Psoas muscle (tissue), 8 donors: Measurements from ENCODE around the gene MBNL2. TPM values are rescaled to one million over a fixed set of nuclear protein-coding genes. Genes with fewer than 3 reads are reported as not detected.
A peak's percentile ranks its signal among the peaks of the same experiment; 100 is the strongest.

Experiments used
- ATAC-seq, 4 donors: fragments of 200-7000 bp; cut with Tn5 transposase; one replicate each; pipeline ENCODE4 v1.9.1; 2020; ENCODE audit warnings: moderate library complexity in 3 of 4, mild to moderate bottlenecking in 2 of 4
- DNase-seq, 2 donors: peaks; one replicate each; pipeline ENCODE4 v3.0.0-alpha.2; 2020
- H3K27ac ChIP-seq: fragments of 200-600 bp; one replicate; pipeline ENCODE4 v1.8.0; 2022
- H3K27me3 ChIP-seq, 3 donors: fragments of 200-600 bp in 1 of 3; one replicate each; pipeline versions ENCODE4 v1.6.1 to v1.8.0; 2013 to 2022; ENCODE audit warnings: low read length in 2 of 3, mild to moderate bottlenecking in 2 of 3, moderate library complexity in 1 of 3; ENCODE audit not compliant: insufficient read depth in 3 of 3
- H3K36me3 ChIP-seq, 2 donors: fragments of 200-600 bp in 1 of 2; one replicate each; pipeline versions ENCODE4 v1.6.1 to v1.8.0; 2013 to 2022; ENCODE audit warnings: low read depth in 1 of 2, mild to moderate bottlenecking in 1 of 2, moderate library complexity in 1 of 2; ENCODE audit not compliant: insufficient read depth in 1 of 2
- H3K4me1 ChIP-seq: fragments of 200-600 bp; one replicate; pipeline ENCODE4 v1.8.0; 2022
- H3K4me3 ChIP-seq: fragments of 200-600 bp; one replicate; pipeline ENCODE4 v1.8.0; 2022; ENCODE audit warnings: mild to moderate bottlenecking
- H3K9me3 ChIP-seq: fragments of 200-600 bp; one replicate; pipeline ENCODE4 v1.8.0; 2022
- CTCF ChIP-seq: fragments of 200-600 bp; IDR thresholded peaks from one replicate; pipeline ENCODE4 v1.8.0; 2022; ENCODE audit warnings: antibody characterized with exemption
- WGBS, 3 donors: extraction: QIAGEN DNeasy Blood & Tissue Kit; methylation state at CpG; one replicate each; pipeline versions ENCODE4 v1.1.6 to v1.1.7; 2013; 5-methylcytosine and 5-hydroxymethylcytosine counted together
- intact Hi-C, 2 donors: fragments of 100-400 bp; cut with DNase I; formaldehyde crosslinking; loops; one replicate each; pipeline versions ENCODE4 v1.11.0 to v1.14.2; 2022
- polyA plus RNA-seq, 3 donors: library from polyadenylated mRNA; stranded (reverse); fragments of 200-250 nt; gene quantifications; one replicate each; pipeline ENCODE4 v1.2.3, GENCODE V29; 2013
- total RNA-seq, 4 donors: library from RNA; stranded (reverse); fragmentation: NEBNext Ultra II Directional in 2 of 4; extraction: Animal tissue kit (Norgen Biotek cat#: 25700) in 2 of 4; gene quantifications; one replicate each; pipeline versions ENCODE4 v1.2.1 to v1.2.4, GENCODE V29; 2021 to 2023
- donor health status: healthy with polysubstance abuse.
- donor health status: DM: no; HTN: no; CAD: no; lungs with moderate emphysema.
- donor health status: Bipolar disorder and iron deficiency.
- donor health status: healthy.
- donor health status: DM: yes; HTN: yes; CAD: no.
- donor health status: DM: no; HTN: no; CAD: no.
- donor health status: DM: no; HTN: no; CAD: no.
- donor health status: DM: yes; HTN: yes; CAD: no.

Gene MBNL2
- total and polyA plus RNA-seq, 7 donors = 13.3 to 93.1 (median 61.9) TPM

GRCh38 chr13:97352815-97353214, 130.7 kb downstream of the MBNL2 start:
- peaks cover 5 to 76% of the 10 kb centered on the region in 2 donors for H3K36me3 ChIP-seq
- no peak for ATAC-seq

GRCh38 chr13:97353927-97354675, 132.0 kb downstream of the MBNL2 start:
- no peak overlapping the region for H3K27ac ChIP-seq
- H3K36me3 ChIP-seq = peaks cover 5 to 71% of the 10 kb centered on the region in 2 donors
- no peaks in the 10 kb centered on the region for H3K27me3 ChIP-seq
- intact Hi-C loops = no loop called here
- no peak for DNase-seq
- TF ChIP-seq CTCF = no peak
- no peaks in the 10 kb centered on the region for H3K9me3 ChIP-seq
- 92 to 96% (median 95%) methylated on average over 4 of the region's 4 CpGs for WGBS, 3 donors
- H3K4me3 ChIP-seq = no peak overlapping the region
- H3K4me1 ChIP-seq = peaks cover 11% of the 10 kb centered on the region
- peak in 3 of 4 donors; percentile 32 to 67 (median 53) for ATAC-seq

More at GRCh38 chr13:97352815-97353214, 130.7 kb downstream of the MBNL2 start:
- intact Hi-C loops = no loop called here
- no peaks in the 10 kb centered on the region for H3K9me3 ChIP-seq
- no peak for TF ChIP-seq CTCF
- no peaks in the 10 kb centered on the region for H3K27me3 ChIP-seq
- DNase-seq = no peak
- no peak overlapping the region for H3K4me3 ChIP-seq
- no peak overlapping the region for H3K27ac ChIP-seq
- H3K4me1 ChIP-seq = peaks cover 11% of the 10 kb centered on the region

GRCh38 chr13:97354808-97355207, 132.7 kb downstream of the MBNL2 start:
- peaks cover 2 to 64% of the 10 kb centered on the region in 2 donors for H3K36me3 ChIP-seq
- DNase-seq (no peak), ATAC-seq (no peak)
- H3K27ac ChIP-seq = no peak overlapping the region
- no peaks in the 10 kb centered on the region for H3K27me3 ChIP-seq
- no peak overlapping the region for H3K4me3 ChIP-seq
- intact Hi-C loops = no loop called here
- 87 to 88% (median 87%) methylated on average over 5 of the region's 5 CpGs for WGBS, 3 donors
- H3K4me1 ChIP-seq = peaks cover 11% of the 10 kb centered on the region
- no peak for TF ChIP-seq CTCF
- no peaks in the 10 kb centered on the region for H3K9me3 ChIP-seq

GRCh38 chr13:97356592-97356991, 134.5 kb downstream of the MBNL2 start:
- H3K4me3 ChIP-seq = no peak overlapping the region
- no peak for ATAC-seq
- peaks cover 11% of the 10 kb centered on the region for H3K4me1 ChIP-seq
- no peak for TF ChIP-seq CTCF
- H3K27ac ChIP-seq = no peak overlapping the region
- intact Hi-C loops = no loop called here
- WGBS, 3 donors = 73 to 81% (median 78%) methylated on average over 8 of the region's 8 CpGs
- H3K27me3 ChIP-seq = no peaks in the 10 kb centered on the region
- H3K36me3 ChIP-seq = peaks cover 0 to 58% of the 10 kb centered on the region in 2 donors
- no peak for DNase-seq
- H3K9me3 ChIP-seq = no peaks in the 10 kb centered on the region
